NOMO-1 treated with DMSO at 0.1 percent for 48 hours (cell line): ENCODE data around the gene KCNJ6.
A peak's percentile ranks its signal among the peaks of the same experiment; 100 is the strongest.

Experiments
- DNase-seq: peaks from one replicate; lab custom pipeline; 2025; ENCODE audit not compliant: unreplicated experiment; lab: John Stamatoyannopoulos, UW

Gene KCNJ6

DNA sequence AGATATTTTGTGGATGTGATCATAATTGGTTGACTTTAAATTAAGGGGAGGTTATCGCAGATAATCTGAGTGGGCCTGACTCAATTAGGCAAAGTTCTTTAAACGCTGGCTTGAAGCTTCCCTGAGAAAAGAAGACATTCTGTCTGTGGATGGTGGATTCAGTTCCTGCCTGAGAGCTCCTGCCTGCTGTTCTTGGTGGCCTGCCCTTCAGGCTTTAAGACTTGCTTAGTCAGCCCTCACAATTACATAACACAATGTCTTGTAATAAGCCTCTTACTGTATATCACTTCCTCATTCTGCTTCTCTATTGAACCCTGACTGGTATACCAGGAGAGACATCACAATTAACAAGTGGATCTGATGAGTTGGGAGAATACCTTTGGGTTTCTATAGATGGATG is 50.2 kb downstream of the KCNJ6 start:
- DNase-seq: peak; percentile 99

DNA sequence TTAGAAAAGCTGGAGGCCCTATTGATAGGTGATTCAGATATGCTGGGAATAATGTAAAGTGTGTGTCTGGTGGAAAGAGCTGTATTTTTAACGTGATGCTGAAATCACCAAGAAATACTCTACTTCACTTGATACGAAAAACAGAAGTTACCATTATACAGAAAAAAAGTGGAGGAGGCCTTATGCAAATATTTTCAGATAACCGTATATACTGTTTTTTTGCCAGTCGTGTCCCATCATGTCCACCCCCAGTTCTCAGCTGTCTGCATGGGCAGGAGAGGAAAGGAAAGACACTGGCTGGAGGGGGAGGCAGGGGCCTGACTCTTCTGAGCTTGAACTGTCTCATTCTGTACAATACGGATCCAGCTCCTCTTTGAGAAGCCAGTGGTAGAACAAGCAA is 51.1 kb downstream of the KCNJ6 start:
- DNase-seq: no peak

DNA sequence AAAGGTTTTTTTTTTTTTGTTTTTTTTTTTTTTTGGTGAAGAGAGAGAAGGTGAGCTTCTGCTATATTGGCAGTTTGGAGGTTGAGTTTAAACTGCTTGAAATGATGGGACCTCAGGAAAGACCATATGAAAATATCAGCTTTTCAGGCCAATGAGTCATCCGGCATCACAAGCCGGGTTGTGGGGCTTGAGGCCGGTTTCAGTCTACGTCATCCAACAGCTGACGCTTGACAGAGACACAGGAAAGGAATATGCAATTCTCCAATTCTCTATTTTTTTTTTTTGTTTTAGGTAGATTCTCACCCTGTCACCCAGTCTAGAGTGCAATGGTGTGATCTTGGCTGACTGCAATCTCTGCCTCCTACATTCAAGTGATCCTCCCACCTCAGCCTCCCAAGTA is 52.4 kb downstream of the KCNJ6 start:
- no peak for DNase-seq

DNA sequence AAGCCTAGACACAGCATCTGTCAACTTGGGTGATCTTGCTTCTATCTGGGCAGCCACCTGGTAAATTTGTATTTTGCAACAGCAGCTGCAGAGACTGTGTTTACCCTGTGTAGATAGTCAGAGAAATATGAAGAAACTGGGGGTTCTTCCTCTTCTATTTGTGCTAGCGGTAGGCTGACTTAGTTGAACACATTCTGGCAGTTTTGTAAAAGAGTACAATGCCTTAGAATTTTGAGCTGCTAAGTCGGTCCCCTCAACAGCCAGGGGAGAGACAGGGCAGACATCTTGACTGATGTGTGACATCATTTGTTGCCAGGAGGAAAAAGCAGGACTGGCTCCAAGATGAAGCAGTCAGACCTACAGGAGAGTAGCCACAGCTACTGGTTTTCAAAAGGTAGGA is 53.7 kb downstream of the KCNJ6 start:
- DNase-seq: peak; percentile 65

DNA sequence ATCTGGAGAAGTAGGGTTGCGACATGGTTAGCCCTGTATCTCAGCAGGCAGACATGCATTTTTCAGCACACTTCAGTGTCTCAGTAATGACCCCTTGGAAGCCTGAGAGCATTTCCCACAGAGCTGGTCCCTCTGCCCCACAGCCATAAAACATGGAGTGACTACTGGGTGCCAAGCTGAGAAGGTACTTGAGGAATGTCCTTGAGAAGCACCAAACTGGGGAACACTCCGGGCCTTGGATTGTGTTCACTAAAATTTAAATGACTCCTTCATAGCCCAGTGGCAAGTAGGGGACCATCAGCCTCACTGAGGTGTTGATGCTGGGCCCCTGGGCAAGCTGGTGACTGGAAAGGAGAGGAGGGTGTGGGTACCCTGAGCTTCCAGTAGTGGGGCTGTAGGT is 54.7 kb downstream of the KCNJ6 start:
- DNase-seq: no peak

DNA sequence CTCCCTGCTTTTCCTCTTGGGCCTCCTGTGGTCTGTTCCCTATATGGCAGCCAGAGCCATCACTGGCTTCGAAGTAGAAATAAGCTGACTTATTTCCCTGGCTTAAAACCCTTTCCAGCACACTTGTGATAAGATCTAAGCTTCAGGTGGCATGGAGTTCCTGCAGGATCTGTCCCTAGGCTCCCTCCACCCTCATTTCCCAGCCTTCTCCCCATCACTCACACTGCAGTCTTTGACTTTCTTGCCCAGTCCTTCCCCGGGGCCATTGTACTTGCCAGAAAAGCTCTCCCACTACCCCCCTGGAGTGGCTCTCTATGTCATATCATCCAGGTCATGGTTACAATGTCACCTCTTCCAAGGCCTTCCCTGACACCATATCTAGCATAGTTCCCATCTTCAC is 55.8 kb downstream of the KCNJ6 start:
- no peak for DNase-seq

DNA sequence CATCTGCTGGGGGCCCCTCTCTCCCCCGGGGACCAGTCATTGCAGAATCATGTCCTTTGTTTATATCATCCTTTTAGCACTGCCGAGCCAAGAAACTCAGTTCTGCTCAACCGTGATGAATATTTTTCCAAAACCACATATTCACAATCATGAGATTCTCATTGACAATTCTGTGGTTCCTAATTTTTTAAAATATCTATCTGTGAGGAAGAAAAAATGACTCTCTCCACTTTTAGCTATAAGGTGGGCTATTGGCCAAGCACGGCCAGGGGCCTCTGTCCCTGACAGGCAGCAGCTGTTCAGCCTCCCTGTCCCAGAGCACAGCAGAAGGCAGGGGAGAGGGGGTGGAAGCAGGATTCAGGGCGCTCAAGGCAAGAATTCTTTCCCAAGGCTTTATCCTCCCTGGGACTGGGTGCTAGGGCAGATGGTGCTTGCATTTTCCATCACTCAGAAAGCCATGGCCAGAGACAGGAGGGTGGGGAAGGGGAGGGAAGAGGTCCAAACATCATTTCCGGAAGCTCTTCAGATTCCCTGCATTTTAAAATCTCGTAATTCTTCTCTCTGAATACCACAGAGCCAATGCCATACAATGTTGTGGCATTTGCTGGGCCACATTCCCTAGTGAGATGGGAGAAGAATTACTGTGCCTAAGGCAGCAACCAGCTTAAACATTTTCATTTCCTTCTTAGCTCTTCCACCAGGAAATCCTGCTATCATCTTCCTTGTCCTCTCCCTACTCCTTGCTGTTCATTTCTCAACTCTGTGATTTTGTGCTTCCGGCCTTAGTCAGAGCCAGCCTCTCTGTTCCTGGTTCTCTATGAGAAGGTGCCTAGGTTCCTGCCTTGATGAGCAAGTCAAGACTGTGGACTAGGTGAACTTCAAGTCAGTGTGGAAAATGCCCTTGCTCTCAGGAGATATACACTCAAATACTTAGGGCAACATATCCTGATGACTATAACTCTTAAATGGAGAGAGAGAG is 60.3 kb downstream of the KCNJ6 start:
- DNase-seq: no peak

DNA sequence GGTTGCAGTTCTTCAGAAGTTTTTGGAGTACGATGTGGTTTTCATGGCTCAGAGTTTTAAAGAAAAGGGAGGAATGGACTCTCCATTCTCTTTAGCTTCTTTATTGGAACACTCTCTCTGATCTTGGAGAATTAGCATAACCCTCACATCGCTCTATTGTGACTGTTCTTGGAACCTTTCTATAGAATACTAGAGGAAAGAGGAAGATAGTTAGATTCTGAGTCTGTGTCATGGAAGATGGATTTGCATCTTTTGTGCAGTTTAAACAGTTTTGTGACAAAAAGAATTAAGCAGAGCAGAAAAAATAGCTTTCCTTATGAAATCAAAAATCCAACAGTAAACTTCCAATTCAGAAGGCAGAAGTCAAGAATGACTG is 61.0 kb downstream of the KCNJ6 start:
- no peak for DNase-seq

DNA sequence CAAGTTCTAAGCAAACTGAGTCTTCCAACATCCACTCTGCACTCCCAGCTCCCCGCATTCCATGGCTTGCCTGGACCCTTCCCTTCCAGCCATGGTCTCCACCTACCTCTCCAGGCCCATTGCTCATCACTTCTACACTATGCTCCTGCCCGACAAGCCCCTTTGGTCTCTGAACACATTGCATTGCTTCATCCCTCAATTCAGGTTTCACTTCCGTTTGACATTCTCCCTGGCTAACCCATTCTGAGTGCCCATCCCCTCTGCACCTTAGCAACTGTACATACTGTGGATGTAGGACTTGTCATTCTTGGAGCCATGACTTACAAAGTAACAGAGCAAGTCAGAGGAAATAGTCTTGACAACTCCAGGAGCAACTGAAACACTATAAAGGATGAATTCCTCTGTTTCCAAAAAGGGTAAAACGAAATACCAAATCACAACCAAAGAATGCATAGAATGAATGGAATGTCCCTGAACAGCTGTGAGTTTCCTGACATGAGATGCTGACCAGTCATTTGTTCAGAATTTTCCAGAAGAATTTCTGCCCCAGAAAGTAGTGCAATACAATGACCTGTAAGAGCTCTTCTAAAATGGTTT is 66.7 kb downstream of the KCNJ6 start:
- peak; percentile 83 for DNase-seq

DNA sequence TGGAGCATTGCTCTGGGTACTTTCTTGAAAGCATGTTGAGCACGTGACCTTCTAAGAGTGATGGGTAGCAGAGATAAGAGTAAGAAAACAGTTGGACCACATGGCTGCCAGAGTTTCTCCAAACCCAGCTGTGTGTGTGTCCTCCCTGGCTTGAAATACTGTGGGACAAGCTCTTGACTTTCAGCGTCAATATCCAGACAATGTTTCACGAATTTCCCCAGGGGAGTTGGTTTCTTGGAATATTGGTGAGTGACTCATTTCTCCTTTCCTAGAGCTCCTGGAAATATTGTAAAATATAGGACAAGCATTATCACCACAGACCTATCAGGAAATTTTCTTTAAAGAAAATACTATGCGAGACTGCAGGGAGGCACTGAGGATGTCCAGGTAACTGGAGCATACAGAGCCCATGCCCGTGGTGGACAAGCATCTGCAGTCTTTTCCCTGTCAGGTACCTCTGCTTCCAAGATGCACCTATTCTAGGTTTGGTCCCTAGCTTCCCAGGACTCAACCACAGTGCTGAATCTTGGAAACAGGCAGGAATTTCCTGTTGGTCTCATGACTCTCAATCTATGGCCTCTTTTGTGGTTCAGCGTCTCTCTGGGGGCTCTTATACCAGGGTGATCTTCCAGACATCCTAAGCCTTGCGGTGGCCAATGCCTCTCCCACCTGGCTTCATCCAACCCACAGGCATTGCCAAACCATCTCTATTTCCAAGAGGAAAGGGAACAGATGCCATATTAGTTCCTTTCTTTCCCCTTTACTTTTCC is 67.4 kb downstream of the KCNJ6 start:
- DNase-seq: no peak

DNA sequence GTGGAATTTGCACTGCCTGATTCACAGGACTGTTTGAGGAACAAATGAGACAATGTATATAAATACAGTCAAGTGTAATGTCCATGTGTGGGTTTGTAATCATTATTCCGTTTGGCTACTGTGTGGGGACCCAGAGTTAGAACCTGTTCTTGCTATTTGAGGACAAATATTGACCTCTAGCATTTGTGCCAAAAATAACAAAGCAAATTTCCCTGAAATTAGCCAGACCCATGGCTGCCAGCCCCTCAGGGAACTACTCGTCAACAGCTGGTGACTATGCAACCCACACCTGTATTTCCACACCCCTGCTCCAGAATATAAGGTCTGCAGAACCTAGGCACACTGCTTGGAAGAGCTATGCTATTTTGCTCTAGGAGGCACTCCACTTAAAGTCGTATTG is 70.7 kb downstream of the KCNJ6 start:
- DNase-seq: no peak

DNA sequence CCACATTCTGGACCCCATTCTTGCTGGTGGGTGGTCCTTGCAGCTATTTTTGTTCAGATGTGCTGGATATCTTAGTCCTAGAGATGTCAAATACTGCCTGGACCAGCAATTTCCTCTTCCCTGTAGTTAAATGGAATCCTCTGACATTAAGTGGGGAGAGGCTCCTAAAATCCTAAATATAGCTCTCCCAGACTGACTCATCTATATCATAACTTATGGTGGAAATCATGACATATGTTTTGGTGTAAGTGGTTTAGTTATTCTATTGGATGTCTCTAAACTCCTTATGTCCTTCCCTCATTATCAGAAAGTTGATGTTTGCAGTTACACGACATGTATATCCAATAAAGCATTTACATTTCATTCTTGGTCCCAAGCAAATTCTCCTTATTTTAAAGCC is 73.1 kb downstream of the KCNJ6 start:
- no peak for DNase-seq

DNA sequence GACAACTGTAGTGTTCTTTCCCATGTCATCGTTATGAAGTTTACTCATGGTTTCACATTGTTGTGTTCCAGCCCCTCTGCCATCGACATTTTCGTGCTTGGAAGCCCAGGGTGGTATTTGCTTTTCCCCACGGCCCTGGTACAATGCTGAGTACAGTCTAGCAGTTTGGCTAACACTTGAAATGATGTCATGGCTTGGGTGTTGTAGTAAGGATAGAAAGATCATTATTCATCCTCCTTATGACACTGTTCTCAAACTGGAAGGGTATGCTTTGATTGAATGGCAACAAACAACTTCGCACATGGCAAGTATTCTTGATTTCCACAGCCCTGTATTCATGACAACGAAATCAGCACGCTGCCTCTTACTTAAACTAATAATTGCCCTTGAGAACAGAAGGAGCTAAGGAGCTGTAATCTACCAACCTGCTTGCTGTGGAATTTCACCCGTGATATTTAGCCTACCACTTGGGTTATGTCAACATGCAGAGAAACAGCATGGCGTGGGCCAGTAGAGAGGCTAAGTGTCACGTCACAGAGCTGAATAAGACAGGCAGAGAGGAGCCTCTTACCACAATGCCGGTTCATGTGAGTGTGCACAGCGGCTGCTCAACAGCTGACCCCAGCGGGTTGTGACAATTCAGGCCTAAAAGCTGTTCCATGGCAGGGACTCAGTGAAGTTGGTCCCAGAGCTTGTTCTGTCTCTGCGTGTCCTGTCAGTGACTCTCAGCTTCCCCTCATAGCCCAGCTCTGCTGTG is 73.9 kb downstream of the KCNJ6 start:
- no peak for DNase-seq

DNA sequence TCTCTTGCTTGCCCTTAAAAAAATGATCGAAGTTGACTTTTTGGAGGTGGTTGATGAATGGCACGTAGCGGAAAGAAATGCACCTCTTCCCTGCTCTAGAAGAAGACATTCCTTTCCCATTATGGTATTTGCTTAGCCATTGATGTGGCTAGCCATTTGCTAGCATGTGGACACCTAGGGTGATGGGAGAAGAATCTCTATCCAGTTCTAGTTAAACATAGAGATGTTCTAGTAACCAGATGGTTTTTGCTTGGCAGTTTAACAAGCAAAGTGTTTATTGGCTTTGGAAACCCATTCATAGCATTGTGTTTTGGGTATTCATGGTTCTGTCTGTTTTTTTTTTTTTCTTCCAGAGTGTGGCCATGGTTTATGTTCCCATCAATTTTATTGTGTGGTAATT is 78.9 kb downstream of the KCNJ6 start:
- DNase-seq: no peak

DNA sequence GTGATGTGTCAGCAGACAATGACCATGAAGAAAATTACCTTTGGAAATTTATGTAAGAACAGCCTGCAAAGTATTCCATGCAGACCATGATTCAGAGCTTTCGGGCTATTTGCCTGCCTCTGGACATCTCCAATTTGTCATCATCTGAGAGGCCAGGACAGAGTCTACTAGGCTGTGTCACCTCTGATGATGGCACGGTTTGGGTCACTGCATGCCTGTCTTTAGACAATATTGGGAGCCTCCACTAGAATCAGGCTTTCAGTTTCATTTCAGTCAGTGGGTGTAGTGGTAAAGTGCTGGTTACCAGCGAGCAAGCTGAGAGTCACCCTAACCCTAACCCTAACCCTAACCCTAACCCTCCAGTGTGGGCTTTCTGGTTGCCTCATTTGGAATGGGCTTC is 80.8 kb downstream of the KCNJ6 start:
- DNase-seq: no peak

DNA sequence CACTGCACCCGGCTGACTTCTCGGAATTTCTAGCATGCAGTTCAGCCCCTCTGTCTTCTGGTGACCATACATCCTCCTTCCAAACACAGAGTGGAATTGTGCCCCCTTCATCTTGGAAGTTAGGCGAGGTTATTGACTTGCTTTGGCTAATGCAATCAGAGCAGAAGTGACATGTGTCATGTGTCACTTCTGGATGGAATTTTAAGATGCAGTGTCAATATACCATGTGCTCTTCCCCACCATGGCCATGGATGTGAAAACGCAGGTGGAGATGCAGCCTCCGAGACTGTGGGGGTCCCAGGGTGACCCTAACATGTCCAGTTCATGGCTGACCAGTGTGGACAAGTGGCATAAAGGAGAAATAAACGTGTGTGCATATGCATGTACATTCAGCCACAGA is 83.0 kb downstream of the KCNJ6 start:
- no peak for DNase-seq

DNA sequence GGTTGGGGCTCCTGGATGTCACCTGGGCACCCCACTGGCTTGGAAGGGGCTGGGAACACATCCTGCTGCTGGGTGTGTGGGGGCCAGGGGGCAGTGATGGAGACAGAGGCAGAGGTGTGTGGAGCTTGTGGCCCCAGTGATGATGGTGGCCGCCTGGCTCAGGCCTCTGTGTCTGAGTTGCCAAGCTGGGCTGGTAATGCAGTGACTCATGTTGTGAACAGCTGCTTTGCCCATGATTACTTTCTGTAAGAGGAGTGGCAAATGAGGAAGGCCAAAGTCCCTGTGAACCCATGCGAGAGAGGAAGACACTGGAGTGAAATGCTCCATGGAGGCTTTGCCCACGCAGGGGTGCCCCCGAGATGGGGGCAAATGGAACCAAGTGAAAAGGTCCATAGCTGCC is 86.8 kb downstream of the KCNJ6 start:
- DNase-seq: peak; percentile 91

DNA sequence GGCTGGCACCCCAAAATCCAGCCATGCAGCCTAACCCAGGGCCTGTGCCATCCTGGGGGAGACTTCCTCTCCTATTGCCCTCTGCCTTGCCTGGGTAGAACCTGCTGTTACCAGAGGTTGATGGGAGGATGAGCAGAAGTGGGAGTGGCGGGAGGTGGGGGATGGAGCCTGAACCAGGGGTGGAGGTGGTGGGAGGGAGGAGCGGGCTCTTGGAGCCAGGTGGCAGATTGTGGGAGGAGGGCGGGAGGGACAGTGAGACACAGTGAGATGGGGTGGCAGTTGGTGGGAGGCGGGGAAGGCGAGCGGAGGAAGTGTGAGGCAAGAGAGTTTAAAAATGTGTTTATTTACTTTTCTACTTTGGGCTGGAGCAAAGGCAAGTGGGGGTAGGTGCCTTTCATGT is 87.3 kb downstream of the KCNJ6 start:
- DNase-seq: peak; percentile 79

DNA sequence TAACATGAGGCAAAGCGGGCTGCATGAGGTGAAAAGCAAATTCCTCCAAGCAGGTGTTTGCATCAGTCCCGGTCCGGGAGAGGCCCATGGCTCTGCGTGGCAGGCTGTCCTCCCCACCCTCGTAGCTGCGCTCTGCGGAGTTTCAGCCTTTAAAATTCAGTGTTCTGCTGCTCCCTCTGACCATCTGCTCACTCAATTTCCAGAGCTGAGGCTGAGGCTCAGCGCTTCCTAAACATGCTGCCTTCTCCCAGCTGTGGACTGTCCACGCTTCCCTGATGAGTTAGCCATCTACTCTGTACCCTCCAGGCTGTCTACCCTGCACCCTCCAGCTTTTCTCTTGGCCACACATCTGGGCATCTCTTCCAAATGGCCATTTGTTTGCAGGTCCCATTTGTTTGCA is 87.7 kb downstream of the KCNJ6 start:
- DNase-seq: no peak

DNA sequence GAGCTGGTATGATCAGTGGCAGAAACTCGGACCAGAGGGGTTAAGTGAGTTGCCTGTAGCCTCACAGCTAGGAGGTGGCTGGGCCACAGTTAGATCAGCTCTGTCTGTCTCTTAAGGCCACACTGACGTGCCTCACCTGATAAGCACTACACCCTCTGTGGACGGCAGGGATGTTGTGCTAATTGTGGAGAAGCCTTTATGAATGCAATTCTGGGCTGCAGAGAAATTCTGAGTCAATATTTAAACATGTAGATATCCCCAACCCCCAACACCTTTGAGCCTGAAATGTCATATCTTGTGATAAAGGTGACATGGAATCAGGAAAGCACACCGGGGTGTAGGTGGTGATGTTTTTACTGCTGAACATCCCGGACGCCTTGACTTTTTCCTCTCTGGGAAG is 88.3 kb downstream of the KCNJ6 start:
- DNase-seq: no peak

DNA sequence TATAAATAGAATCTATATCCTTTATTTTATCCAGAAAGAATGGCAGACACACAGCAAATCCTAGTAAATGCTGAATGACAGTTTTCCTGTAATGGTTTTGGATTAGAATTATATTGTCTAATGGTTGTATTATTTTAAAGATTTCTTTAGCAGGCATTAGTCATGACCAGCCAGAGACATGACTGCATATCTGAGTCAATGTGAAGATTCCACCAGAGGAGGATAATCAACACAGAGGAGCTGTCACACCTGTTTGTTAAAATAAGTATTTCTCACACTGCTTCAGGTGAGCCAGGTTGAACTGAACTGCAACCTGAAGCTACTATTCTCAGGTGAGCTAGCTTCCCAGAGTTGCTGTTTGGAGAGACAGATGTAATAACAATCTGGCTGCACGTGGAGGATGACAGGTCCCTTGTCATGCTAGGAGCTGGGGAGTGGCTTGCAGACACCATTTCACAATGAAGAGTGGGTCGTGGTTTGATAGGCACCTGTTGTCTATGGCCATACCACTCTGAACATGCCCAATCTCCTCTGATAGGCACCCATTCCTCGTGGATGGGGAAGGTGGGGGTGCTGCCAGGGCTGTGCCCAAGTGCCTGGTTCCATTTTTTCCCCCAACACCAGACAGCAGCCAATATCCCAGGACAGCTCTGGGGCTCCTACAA is 94.3 kb downstream of the KCNJ6 start:
- DNase-seq: no peak
